Esophagus mucosa (tissue), 1 donor: ENCODE measurements around the gene RABGEF1. TPM values are rescaled to one million over a fixed set of nuclear protein-coding genes. Genes with fewer than 3 reads are reported as not detected.

Experiments used
- ATAC-seq: fragments of 200-7000 bp; cut with Tn5 transposase; one replicate; pipeline ENCODE4 v1.9.1; 2020
- total RNA-seq: library from RNA; stranded (reverse); gene quantifications from one replicate; pipeline ENCODE4 v1.2.4, GENCODE V29; 2023
- donor health status: DM: yes; HTN: yes; CAD: no.

The RABGEF1 gene
- total RNA-seq, 1 donor from 2014 or later = 26.9 TPM

DNA sequence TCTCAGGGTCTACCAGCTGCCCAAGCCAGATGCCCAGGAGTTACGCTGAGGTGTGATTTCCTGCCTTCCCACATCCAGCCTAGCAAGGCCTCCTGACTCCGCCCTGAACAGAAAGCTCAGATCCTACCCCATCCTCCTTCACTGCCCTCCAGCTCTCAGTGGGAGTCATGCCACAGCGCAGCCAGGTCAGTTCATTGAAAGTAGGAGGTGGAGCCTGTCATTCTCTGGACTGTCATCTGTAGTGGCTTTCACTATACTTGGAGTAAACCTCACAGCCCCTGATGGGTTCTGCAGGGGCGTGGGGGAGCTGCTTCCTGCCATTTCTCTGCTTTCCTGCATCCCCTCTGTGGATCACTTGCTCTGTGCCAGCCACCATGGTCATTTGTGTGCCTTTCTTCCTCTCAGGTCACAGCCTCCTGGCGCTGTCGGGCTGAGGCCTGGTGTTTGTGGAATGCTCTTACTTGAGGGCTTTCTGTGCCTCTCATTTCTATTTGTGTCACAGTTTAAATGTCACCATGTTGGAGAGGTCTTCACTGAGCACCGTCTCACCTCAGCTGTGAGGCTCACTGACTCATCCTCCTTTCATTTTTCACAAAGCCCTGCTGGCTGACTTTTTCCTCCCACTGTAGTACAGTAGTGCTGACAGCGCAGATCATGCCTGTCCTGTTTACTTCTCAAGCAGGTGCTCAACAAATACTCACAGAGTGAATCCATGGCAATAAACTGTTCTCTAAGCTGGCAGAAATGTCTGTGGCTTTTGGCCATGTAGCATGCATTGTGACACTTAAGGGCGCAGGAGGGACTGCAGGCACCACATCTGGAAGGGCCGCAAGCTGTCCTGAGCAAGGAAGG is 119.5 kb downstream of the RABGEF1 start:
- ATAC-seq = peak; percentile 90

- no peak for ATAC-seq
These were observed 120.2 kb downstream of the RABGEF1 start for GRCh38 chr7:66860767-66861166.

Other genes with a start within 250 kb of the RABGEF1 start
- gene KCTD7, start 111.9 kb upstream of the RABGEF1 start, total RNA-seq = 2.1 TPM
- gene TMEM248, start 180.5 kb downstream of the RABGEF1 start, total RNA-seq = 48.8 TPM